OCI-LY1 (cell line): ENCODE data around the gene DNAJC16.
A peak's percentile ranks its signal among the peaks of the same experiment; 100 is the strongest.

ENCODE experiments used
- H2AFZ ChIP-seq: fragments of 200-600 bp; sonication (generic), shearing (Covaris generic); 2 replicates; pipeline ENCODE4 v1.6.0; 2014; ENCODE audit warnings: antibody characterized with exemption, mild to moderate bottlenecking, low read length
- H3F3A ChIP-seq: fragments of 200-600 bp; sonication (generic), shearing (Covaris generic); 2 replicates; pipeline ENCODE4 v1.6.0; 2014; ENCODE audit warnings: mild to moderate bottlenecking, antibody characterized with exemption, low read length, moderate library complexity; ENCODE audit not compliant: insufficient read depth
- H3K27ac ChIP-seq: fragments of 200-600 bp; sonication (generic); 2 replicates; pipeline ENCODE4 v1.5.1; 2014; ENCODE audit warnings: low read length, mixed run types, mild to moderate bottlenecking, low read depth; ENCODE audit not compliant: poor library complexity, severe bottlenecking
- H3K27me3 ChIP-seq: fragments of 200-600 bp; sonication (generic); 2 replicates; pipeline ENCODE4 v1.6.0; 2014; ENCODE audit warnings: antibody characterized with exemption, mild to moderate bottlenecking, low read length, moderate library complexity; ENCODE audit not compliant: insufficient read depth
- H3K36me3 ChIP-seq: fragments of 200-600 bp; sonication (generic); 2 replicates; pipeline ENCODE4 v1.6.1; 2014; ENCODE audit warnings: mild to moderate bottlenecking, antibody characterized with exemption, low read length, moderate library complexity, mixed read lengths; ENCODE audit not compliant: insufficient read depth
- H3K4me1 ChIP-seq: fragments of 200-600 bp; sonication (generic); 2 replicates; pipeline ENCODE4 v1.5.1; 2014; ENCODE audit warnings: mild to moderate bottlenecking, low read length, moderate library complexity; ENCODE audit not compliant: insufficient read depth, severe bottlenecking
- H3K4me2 ChIP-seq: fragments of 200-600 bp; sonication (generic), shearing (Covaris generic); 2 replicates; pipeline ENCODE4 v1.6.1; 2014; ENCODE audit warnings: low read length
- H3K4me3 ChIP-seq: fragments of 200-600 bp; sonication (generic); 2 replicates; pipeline ENCODE4 v1.5.1; 2014; ENCODE audit warnings: low read length, low read depth, mild to moderate bottlenecking, mixed read lengths; ENCODE audit not compliant: poor library complexity, severe bottlenecking
- H3K79me2 ChIP-seq: fragments of 200-600 bp; shearing (Covaris generic); 2 replicates; pipeline ENCODE4 v1.6.1; 2016; ENCODE audit warnings: mixed run types, low read length, mixed read lengths; ENCODE audit not compliant: insufficient read depth
- H3K9ac ChIP-seq: fragments of 200-600 bp; sonication (generic), shearing (Covaris generic); 2 replicates; pipeline ENCODE4 v1.6.1; 2014; ENCODE audit warnings: mild to moderate bottlenecking, low read length, mixed read lengths
- H3K9me2 ChIP-seq: fragments of 200-600 bp; sonication (generic), shearing (Covaris generic); 2 replicates; pipeline ENCODE4 v1.6.1; 2014; ENCODE audit warnings: low read depth, mild to moderate bottlenecking, low read length, mixed read lengths
- H3K9me3 ChIP-seq: fragments of 200-600 bp; shearing (Covaris generic); 2 replicates; pipeline ENCODE4 v1.6.1; 2014; ENCODE audit warnings: low read length, mixed read lengths
- H4K20me1 ChIP-seq: fragments of 200-600 bp; sonication (generic), shearing (Covaris generic); 2 replicates; pipeline ENCODE4 v1.6.0; 2016; ENCODE audit warnings: mild to moderate bottlenecking, low read length; ENCODE audit not compliant: insufficient read depth
- CTCF ChIP-seq: fragments of 200-600 bp; sonication (generic), shearing (Covaris generic); IDR thresholded peaks from 2 replicates; pipeline ENCODE4 v1.5.1; 2017; ENCODE audit warnings: mild to moderate bottlenecking, antibody characterized with exemption, low read length, moderate library complexity, mixed read lengths
- EZH2 ChIP-seq: fragments of 200-600 bp; sonication (generic), shearing (Covaris generic); IDR thresholded peaks from 2 replicates; pipeline ENCODE4 v1.8.0; 2017; ENCODE audit warnings: borderline replicate concordance, mixed run types, mild to moderate bottlenecking, antibody characterized with exemption, low read length, moderate library complexity, mixed read lengths

Gene DNAJC16

DNA sequence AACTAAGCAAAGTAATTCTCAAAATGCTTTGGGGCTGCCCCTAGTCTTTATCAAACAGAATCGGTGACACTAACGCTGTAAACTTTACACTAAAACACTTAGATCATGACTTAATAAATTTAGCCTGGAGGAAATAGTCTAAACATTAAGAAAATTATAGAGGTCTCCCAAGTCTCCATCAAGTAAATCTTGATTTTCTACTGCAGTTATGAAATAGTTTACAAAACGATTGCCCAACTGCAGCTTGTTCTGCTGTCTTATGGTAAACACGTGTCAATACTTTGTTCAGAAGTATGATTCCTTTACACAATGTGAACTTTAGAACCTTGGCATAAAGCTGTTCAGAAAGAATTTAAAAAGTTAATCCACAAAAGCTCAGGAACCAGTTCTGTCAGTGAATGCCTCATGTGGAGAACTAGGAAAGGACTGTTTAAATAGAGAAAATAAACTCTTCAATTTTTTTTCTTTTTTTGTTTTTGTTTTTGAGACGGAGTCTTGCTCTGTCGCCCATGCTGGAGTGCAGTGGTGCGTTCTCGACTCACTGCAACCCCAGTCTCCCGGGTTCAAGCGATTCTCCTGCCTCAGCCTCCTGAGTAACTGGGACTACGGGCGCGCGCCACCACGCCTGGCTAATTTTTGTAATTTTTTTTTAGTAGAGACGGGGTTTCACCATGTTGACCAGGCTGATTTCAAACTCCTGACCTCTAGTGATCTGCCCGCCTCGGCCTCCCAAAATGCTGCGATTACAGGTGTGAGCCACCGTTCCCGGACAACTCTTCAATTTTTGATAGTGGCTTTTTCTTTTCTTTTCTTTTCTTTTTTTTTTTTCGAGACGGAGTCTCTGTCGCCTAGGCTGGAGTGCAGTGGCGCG lies 92.2 kb downstream of the DNAJC16 start:
- H3K36me3 ChIP-seq, result peaks cover 9% of the 10 kb centered on the region; the same call in 1 of the 2 replicates
- peaks cover 30% of the 10 kb centered on the region for H3K4me1 ChIP-seq
- H3K4me2 ChIP-seq, result peak overlapping the region; percentile 87
- H2AFZ ChIP-seq, result no peak overlapping the region
- H3K27me3 ChIP-seq, result no peaks in the 10 kb centered on the region
- no peaks in the 10 kb centered on the region for H3K9me2 ChIP-seq
- peak overlapping the region; percentile 91 for H3K9ac ChIP-seq
- H3F3A ChIP-seq, result no peaks in the 10 kb centered on the region
- peak overlapping the region; percentile 94 for H3K4me3 ChIP-seq
- H3K79me2 ChIP-seq, result peaks cover 62% of the 10 kb centered on the region
- no peak for TF ChIP-seq CTCF
- no peak for TF ChIP-seq EZH2
- peak overlapping the region; percentile 68 for H3K27ac ChIP-seq
- no peaks in the 10 kb centered on the region for H4K20me1 ChIP-seq
- H3K9me3 ChIP-seq, result no peaks in the 10 kb centered on the region

GRCh38 chr1:15620155-15620545 lies 93.5 kb downstream of the DNAJC16 start:
- Histone ChIP-seq H3K4me2 (peak overlapping the region; percentile 40), H3K9me3 (no peaks in the 10 kb centered on the region), H2AFZ (no peak overlapping the region), H3K79me2 (peaks cover 75% of the 10 kb centered on the region), H3K9me2 (no peaks in the 10 kb centered on the region), H3K4me3 (peak overlapping the region; percentile 15), H3K36me3 (peaks cover 9% of the 10 kb centered on the region; the same call in 1 of the 2 replicates), H3K4me1 (peaks cover 40% of the 10 kb centered on the region), H3K27me3 (no peaks in the 10 kb centered on the region), H4K20me1 (peaks cover 2% of the 10 kb centered on the region; the same call in 1 of the 2 replicates), H3K9ac (no peak overlapping the region), H3K27ac (no peak overlapping the region), H3F3A (no peaks in the 10 kb centered on the region)
- TF ChIP-seq CTCF, result no peak
- no peak for TF ChIP-seq EZH2

DNA sequence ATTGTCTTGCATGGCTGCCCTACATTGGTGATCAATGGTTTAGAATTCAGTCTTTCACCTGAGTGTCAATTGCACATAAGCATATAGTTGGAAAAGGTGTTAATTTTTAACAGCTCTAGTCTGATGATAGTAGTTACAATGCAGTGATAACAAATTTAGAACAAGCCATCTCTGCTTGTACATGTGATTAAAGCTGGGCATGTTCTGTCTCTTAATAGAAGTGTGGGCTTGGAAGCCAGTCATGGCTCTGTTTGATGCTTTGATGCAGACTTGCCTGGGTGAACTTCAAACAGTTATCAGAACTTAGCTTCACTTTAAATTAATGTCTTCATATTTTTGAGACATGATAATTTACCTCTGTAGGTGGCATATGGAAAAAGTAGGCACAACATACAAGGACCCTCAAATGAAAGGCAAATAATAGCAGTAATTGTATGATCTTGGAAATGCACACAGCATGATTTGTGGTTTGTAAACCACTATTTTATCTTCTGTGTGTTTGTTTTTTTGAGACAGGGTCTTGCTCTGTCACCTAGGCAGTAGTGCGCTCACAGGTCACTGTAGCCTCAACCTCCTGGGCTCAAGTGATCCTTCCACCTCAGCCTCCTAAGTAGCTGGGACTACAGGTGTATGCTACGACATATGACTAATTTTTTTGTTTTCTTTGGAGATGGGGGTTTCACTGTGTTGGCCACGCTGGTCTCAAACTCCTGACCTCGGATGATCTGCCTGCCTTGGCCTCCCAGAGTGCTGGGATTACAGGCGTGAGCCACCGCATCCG lies 94.4 kb downstream of the DNAJC16 start:
- Histone ChIP-seq H3F3A (no peaks in the 10 kb centered on the region), H3K27ac (no peak overlapping the region), H3K4me3 (no peak overlapping the region), H4K20me1 (peaks cover 2% of the 10 kb centered on the region; the same call in 1 of the 2 replicates), H3K27me3 (no peaks in the 10 kb centered on the region), H3K4me1 (peaks cover 46% of the 10 kb centered on the region), H3K9ac (no peak overlapping the region), H3K9me3 (no peaks in the 10 kb centered on the region), H3K4me2 (no peak overlapping the region), H2AFZ (no peak overlapping the region), H3K9me2 (no peaks in the 10 kb centered on the region), H3K36me3 (peaks cover 9% of the 10 kb centered on the region; the same call in 1 of the 2 replicates), H3K79me2 (peaks cover 84% of the 10 kb centered on the region)
- TF ChIP-seq EZH2 (no peak), CTCF (no peak)
